Measurements from ENCODE around the gene LBHD2.

DNA sequence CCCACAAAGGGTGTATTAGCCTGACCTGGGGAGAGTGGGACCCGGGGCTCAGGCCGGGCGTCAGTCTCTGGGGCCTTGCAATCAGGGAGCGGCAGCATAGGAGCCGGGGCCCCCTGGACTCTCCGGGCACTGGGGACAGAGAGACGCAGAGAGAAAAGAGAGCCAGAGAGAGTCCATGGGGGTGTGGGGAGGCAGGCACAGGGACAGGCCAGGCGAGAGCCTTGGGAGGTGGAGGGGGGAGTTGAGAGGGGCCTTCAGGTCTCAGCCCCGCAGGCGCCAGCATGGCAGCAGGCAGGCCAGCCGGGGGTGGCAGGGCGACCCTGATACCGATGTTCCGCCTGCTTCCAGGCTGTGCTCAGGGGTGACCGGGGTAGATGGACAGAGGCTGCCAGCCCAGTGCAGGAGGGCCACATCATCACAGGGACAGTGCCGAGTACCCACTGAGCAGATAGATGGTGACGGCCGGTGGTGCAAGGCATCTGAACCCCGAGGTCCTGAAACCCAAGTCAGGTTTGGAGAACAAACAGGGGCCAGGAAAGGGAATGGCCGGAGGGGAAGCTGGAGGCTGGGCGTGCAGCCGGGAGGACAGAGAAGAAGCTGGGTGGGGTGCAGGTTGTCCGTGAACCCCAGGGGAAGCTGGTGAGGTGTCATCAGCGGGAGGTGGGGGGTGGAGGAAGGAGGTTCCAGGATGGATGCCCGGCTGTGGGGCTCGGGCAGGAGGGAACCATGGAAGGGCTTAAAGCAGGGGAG is 13.4 kb downstream of the LBHD2 start:
- TF ChIP-seq, protein P1, sequence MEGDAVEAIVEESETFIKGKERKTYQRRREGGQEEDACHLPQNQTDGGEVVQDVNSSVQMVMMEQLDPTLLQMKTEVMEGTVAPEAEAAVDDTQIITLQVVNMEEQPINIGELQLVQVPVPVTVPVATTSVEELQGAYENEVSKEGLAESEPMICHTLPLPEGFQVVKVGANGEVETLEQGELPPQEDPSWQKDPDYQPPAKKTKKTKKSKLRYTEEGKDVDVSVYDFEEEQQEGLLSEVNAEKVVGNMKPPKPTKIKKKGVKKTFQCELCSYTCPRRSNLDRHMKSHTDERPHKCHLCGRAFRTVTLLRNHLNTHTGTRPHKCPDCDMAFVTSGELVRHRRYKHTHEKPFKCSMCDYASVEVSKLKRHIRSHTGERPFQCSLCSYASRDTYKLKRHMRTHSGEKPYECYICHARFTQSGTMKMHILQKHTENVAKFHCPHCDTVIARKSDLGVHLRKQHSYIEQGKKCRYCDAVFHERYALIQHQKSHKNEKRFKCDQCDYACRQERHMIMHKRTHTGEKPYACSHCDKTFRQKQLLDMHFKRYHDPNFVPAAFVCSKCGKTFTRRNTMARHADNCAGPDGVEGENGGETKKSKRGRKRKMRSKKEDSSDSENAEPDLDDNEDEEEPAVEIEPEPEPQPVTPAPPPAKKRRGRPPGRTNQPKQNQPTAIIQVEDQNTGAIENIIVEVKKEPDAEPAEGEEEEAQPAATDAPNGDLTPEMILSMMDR (IDR thresholded peaks at IDR 0.05), result no peak
- TF ChIP-seq EZH2phosphoT487 (IDR thresholded peaks at IDR 0.05), result no peak

All from neural progenitor cell (in vitro differentiated cells).